Stimulated activated effector memory CD8-positive, alpha-beta T cell treated with anti-CD3 and anti-CD28 coated beads, Interleukin-12 subunit alpha, Interleukin-12 subunit beta, amount 100 ng/mL, for 72 hours (primary cell): ENCODE measurements around the gene RPP14.
"Not testable (repeated sequence)": the region's sequence is repeated elsewhere in the genome, so short reads cannot be mapped to it uniquely, and the experiment has no call there.

ENCODE experiments used
- ATAC-seq: fragments of 150-1000 bp; cut with Tn5 transposase; 2 replicates; pipeline ENCODE4 v1.10.0; 2021
- DNase-seq, 2 donors: peaks; one replicate each; pipeline ENCODE4 v3.0.0; 2021 to 2022; ENCODE audit warnings: low spot score in 2 of 2
- H3K27ac Mint-ChIP-seq: one replicate; pipeline ENCODE4 v1.8.0; 2022; ENCODE audit warnings: mild to moderate bottlenecking, mixed read lengths
- H3K36me3 Mint-ChIP-seq: one replicate; pipeline ENCODE4 v1.8.0; 2022; ENCODE audit warnings: mild to moderate bottlenecking, mixed read lengths
- H3K4me1 Mint-ChIP-seq: one replicate; pipeline ENCODE4 v1.8.0; 2022; ENCODE audit warnings: mixed read lengths
- H3K4me3 Mint-ChIP-seq: one replicate; pipeline ENCODE4 v1.8.0; 2022; ENCODE audit warnings: mild to moderate bottlenecking, mixed read lengths
- H3K9me3 Mint-ChIP-seq: one replicate; pipeline ENCODE4 v1.8.0; 2022; ENCODE audit warnings: mixed read lengths

The RPP14 gene

DNA sequence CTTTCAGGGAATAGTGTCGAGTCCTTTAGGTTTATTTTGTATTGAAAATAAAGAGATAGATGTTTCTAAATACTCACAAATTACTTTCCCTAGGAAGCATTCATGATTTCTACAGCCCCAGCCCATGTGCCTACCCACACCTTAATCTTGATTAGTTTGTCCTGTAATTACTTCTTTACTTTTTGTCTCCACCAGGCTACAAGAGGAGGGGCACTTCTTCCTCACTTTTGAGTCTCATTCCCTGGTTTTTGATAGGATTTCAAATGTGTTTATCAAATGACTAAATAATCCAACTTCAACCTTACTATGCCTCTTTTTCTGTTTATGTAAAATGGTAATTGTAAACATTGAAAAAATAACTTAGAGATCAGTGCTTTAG lies 28.4 kb downstream of the RPP14 start:
- Mint-ChIP-seq H3K4me3 (peak overlapping the region; percentile 91), H3K36me3 (peaks cover 30% of the 10 kb centered on the region), H3K4me1 (peaks cover 42% of the 10 kb centered on the region), H3K9me3 (no peaks in the 10 kb centered on the region), H3K27ac (peak overlapping the region; percentile 95)
- no peak for ATAC-seq
- no peak for DNase-seq

DNA sequence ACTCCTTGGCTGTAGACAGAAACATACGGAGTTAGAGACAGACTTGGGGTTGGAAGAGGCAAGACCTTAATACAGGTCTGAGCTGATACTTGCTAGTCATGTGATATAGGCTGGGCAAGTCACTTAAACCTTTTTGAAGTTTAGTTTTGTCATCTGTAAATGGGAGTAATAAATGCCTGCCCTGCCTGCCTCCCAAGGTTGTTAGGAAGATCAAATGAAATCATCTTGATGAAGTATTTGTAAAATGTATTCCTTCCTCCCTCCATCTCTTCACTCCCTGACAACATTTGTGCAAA lies 29.6 kb downstream of the RPP14 start:
- peak overlapping the region; percentile 95 for H3K27ac Mint-ChIP-seq
- no peak for ATAC-seq
- peaks cover 42% of the 10 kb centered on the region for H3K4me1 Mint-ChIP-seq
- DNase-seq: no peak
- no peaks in the 10 kb centered on the region for H3K9me3 Mint-ChIP-seq
- peaks cover 36% of the 10 kb centered on the region for H3K36me3 Mint-ChIP-seq
- H3K4me3 Mint-ChIP-seq: peak overlapping the region; percentile 91

GRCh38 chr3:58336135-58336882 lies 30.3 kb downstream of the RPP14 start:
- ATAC-seq (no peak), DNase-seq (no peak)
- peaks cover 42% of the 10 kb centered on the region for H3K4me1 Mint-ChIP-seq
- peak overlapping the region; percentile 95 for H3K27ac Mint-ChIP-seq
- H3K4me3 Mint-ChIP-seq: no peak overlapping the region
- H3K36me3 Mint-ChIP-seq: peaks cover 43% of the 10 kb centered on the region
- no peaks in the 10 kb centered on the region for H3K9me3 Mint-ChIP-seq

DNA sequence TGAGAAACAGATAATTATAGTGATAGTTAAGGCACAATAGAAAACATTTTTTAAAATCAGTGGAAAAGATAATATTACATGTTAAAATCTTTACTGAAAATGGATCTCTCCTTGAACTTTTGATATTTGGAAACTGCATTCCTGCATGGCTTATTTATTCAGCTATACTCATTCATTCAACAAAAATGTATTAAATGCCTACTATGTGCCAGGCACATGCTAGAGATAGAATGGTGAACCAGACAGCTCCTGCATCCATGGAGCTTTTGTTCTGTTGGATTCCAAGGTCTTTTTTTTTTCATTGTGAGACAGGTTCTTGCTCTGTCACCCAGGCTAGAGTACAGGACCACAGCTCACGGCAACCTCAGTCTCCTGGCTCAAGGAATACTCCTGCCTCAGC lies 31.1 kb downstream of the RPP14 start:
- H3K36me3 Mint-ChIP-seq: peaks cover 49% of the 10 kb centered on the region
- no peaks in the 10 kb centered on the region for H3K9me3 Mint-ChIP-seq
- ATAC-seq (no peak), DNase-seq (no peak)
- no peak overlapping the region for H3K4me3 Mint-ChIP-seq
- H3K27ac Mint-ChIP-seq: no peak overlapping the region
- H3K4me1 Mint-ChIP-seq: peaks cover 36% of the 10 kb centered on the region

GRCh38 chr3:58339146-58339545 lies 33.1 kb downstream of the RPP14 start:
- Mint-ChIP-seq H3K36me3 (peaks cover 59% of the 10 kb centered on the region), H3K4me1 (peaks cover 24% of the 10 kb centered on the region)
- H3K9me3 Mint-ChIP-seq, H3K4me3 Mint-ChIP-seq, DNase-seq, ATAC-seq, H3K27ac Mint-ChIP-seq: not testable (repeated sequence)

- Mint-ChIP-seq H3K4me3 (no peak overlapping the region), H3K36me3 (peaks cover 51% of the 10 kb centered on the region), H3K27ac (no peak overlapping the region)
Observed at GRCh38 chr3:58340594-58341244, 34.7 kb downstream of the RPP14 start.

GRCh38 chr3:58341376-58341775 lies 35.3 kb downstream of the RPP14 start:
- Mint-ChIP-seq H3K4me3 (no peak overlapping the region), H3K27ac (no peak overlapping the region), H3K36me3 (peaks cover 45% of the 10 kb centered on the region), H3K9me3 (no peaks in the 10 kb centered on the region), H3K4me1 (peaks cover 10% of the 10 kb centered on the region)
- DNase-seq (no peak), ATAC-seq (no peak)

More at GRCh38 chr3:58340594-58341244, 34.7 kb downstream of the RPP14 start:
- H3K4me1 Mint-ChIP-seq: peaks cover 10% of the 10 kb centered on the region
- no peaks in the 10 kb centered on the region for H3K9me3 Mint-ChIP-seq
- DNase-seq (no peak), ATAC-seq (no peak)

GRCh38 chr3:58342676-58343075 lies 36.6 kb downstream of the RPP14 start:
- DNase-seq: no peak
- Mint-ChIP-seq H3K9me3 (no peaks in the 10 kb centered on the region), H3K4me3 (no peak overlapping the region), H3K27ac (no peak overlapping the region), H3K4me1 (peaks cover 16% of the 10 kb centered on the region), H3K36me3 (peaks cover 39% of the 10 kb centered on the region)
- ATAC-seq: no peak

- Mint-ChIP-seq H3K36me3 (peaks cover 24% of the 10 kb centered on the region), H3K27ac (peak overlapping the region; percentile 41), H3K4me3 (no peak overlapping the region), H3K9me3 (no peaks in the 10 kb centered on the region), H3K4me1 (peaks cover 28% of the 10 kb centered on the region)
- ATAC-seq: no peak
- no peak for DNase-seq
Observed at GRCh38 chr3:58345457-58345856, 39.4 kb downstream of the RPP14 start.

- no peaks in the 10 kb centered on the region for H3K9me3 Mint-ChIP-seq
- H3K36me3 Mint-ChIP-seq: peaks cover 16% of the 10 kb centered on the region
- ATAC-seq (peak; percentile 87), DNase-seq (no peak)
- H3K27ac Mint-ChIP-seq: peak overlapping the region; percentile 41
- H3K4me3 Mint-ChIP-seq: peak overlapping the region; percentile 5
- H3K4me1 Mint-ChIP-seq: peaks cover 32% of the 10 kb centered on the region
Observed at GRCh38 chr3:58346368-58346767, 40.3 kb downstream of the RPP14 start.

- ATAC-seq (no peak), DNase-seq (no peak)
- Mint-ChIP-seq H3K36me3 (peaks cover 8% of the 10 kb centered on the region), H3K9me3 (no peaks in the 10 kb centered on the region), H3K4me3 (no peak overlapping the region), H3K4me1 (peaks cover 46% of the 10 kb centered on the region), H3K27ac (no peak overlapping the region)
Observed at GRCh38 chr3:58347984-58348383, 41.9 kb downstream of the RPP14 start.

DNA sequence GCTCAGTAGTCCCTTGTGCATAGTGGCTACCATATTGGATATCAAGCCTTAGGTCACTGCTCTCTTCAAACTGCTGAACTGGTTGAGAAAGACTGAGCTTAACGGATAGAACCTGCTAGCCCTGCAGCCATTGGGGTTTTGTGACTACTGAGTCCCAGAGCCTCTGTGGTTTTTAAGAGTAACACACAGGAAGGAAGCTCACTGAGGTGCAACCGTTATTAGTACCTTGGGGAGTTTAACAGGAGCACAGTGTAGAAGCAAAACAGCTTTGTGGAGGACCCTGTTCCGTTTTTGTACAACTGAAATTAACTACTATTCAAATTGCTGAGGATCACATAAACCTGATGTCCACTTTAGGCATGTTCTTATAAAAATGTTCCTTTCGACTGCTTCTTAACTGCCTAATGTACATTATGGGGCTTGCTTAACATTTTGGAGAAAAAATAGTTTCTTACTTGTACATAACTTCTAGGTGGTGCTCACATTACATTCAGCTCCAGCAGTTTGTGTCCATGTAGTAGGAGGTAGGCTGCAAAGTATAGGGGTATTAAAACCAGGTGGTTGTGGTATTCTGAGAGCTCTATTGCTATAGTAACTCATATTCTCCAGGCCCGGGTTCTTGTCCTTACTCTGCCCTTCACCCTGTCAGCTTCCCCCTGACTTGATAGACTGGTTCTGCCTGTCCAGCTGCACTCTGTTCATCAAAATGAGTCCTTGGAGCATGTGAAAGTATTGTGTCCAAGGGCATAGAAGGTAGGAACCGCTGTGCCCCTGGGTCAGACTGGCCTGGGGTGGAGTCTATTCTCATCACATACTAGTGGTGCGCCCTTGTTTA lies 44.0 kb downstream of the RPP14 start:
- peak overlapping the region; percentile 69 for H3K27ac Mint-ChIP-seq
- H3K9me3 Mint-ChIP-seq: no peaks in the 10 kb centered on the region
- peaks cover 57% of the 10 kb centered on the region for H3K4me1 Mint-ChIP-seq
- ATAC-seq (peak; percentile 74), DNase-seq (peak in 1 of 2 donors; percentile 57)
- peak overlapping the region; percentile 42 for H3K4me3 Mint-ChIP-seq
- H3K36me3 Mint-ChIP-seq: peaks cover 6% of the 10 kb centered on the region

DNA sequence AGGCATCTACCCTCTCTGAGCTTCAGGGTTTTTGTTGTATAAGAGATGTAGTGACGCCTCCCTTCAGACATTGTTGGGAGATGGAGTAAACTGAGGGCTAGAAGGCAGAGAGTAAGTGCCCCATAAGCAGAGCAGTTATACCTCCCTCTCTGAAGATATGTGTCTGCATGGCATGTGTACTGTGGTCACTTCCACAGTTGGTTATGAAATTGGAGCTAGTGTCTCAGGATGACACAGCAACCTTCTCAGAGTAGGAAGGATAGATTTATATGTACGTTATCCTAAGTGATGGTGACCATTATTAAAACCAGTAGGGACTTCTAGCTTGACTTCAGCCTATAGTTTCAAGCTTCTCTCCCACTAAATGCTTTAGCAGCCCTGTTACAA lies 44.6 kb downstream of the RPP14 start:
- H3K27ac Mint-ChIP-seq: peak overlapping the region; percentile 69
- H3K4me1 Mint-ChIP-seq: peaks cover 57% of the 10 kb centered on the region
- no peak for DNase-seq
- peaks cover 6% of the 10 kb centered on the region for H3K36me3 Mint-ChIP-seq
- H3K4me3 Mint-ChIP-seq: peak overlapping the region; percentile 42
- no peak for ATAC-seq
- H3K9me3 Mint-ChIP-seq: no peaks in the 10 kb centered on the region

DNA sequence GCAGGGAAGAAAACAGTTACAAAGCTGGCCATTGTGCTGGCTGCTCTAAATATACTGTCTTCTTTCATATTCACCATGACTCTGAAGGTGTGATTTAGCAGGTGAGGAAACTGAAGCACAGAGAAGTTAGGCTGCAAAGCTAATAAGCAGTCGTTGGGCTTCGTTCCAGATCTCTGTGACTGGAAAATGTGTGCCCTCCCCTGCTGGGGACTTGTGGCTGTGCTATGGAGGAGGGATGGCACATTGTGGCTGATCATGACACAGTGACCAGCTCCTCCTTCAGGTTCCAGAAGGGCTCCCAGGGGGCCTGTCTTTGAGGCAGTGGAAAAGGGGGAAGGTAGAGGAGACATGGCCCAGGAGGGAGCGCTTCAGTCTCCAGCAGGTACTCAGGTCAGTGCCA lies 45.9 kb downstream of the RPP14 start:
- Mint-ChIP-seq H3K4me1 (peaks cover 49% of the 10 kb centered on the region), H3K36me3 (peaks cover 6% of the 10 kb centered on the region), H3K9me3 (no peaks in the 10 kb centered on the region), H3K27ac (no peak overlapping the region), H3K4me3 (no peak overlapping the region)
- ATAC-seq (no peak), DNase-seq (no peak)

DNA sequence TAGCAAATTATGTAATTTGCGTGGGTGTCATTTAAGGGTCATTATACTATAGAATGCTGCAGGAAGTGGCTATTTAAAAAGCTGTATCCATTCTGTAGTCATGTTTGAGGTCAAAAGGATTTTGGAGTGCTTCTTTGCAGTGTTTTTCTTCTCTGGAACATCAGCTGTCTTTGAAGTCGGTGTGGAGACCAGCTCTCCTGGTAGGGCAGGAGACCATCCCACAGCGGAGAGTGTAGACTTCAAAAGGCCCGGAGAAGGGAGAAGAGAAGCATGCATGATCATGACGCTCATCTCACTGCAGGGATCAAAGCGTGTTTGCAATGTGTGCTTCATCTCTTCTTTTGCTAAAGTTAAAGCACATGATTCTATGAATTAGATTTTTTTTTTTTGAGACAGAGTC lies 46.6 kb downstream of the RPP14 start:
- Mint-ChIP-seq H3K36me3 (peaks cover 6% of the 10 kb centered on the region), H3K4me3 (no peak overlapping the region), H3K9me3 (no peaks in the 10 kb centered on the region), H3K4me1 (peaks cover 50% of the 10 kb centered on the region), H3K27ac (no peak overlapping the region)
- no peak for ATAC-seq
- DNase-seq: no peak
